ENCODE results near the gene ZP3.
"Not testable (repeated sequence)": the region's sequence is repeated elsewhere in the genome, so short reads cannot be mapped to it uniquely, and the experiment has no call there.

Gene ZP3

DNA sequence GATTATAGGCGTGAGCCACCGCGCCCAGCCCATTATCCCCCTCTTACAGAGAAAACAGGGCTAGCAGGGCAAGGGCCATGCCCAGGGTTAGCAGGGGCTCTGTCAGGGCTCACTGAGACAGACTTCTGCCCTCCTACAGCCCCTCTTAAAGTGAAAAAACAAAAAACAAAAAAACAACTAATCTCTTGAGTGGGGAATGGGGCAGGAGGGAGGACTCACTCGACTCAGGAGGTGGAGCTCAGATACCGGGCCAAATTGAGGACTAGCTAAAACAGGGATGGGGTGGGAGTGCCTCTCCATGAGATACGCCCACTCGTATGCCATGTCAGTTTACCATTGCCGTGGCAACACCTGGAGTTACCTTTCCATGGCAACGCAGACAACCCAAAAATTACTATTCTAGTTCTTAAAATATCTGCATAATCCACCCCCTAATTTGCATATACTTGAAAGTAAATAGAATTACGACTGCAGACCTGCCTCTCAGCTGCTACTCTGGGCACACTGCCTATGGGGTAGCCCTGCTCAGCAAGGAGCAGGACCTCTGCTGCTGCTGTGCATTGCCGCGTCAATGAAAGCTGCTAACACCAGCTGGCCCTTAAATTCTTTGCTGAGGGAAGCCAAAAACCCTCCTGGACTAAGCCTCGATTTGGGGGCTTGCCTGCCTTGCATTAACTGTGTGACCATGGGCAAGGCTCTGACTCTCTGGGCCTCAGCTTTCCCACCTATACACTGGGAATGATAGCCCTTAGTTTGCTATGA is 28.6 kb upstream of the ZP3 start:
- TF ChIP-seq POLR2A (IDR thresholded peaks at IDR 0.05; ENCODE audit: low read depth, low read length): no peak
- DNase-seq (ENCODE audit: insufficient read length, low spot score) (no peak), FAIRE-seq (no peak)

DNA sequence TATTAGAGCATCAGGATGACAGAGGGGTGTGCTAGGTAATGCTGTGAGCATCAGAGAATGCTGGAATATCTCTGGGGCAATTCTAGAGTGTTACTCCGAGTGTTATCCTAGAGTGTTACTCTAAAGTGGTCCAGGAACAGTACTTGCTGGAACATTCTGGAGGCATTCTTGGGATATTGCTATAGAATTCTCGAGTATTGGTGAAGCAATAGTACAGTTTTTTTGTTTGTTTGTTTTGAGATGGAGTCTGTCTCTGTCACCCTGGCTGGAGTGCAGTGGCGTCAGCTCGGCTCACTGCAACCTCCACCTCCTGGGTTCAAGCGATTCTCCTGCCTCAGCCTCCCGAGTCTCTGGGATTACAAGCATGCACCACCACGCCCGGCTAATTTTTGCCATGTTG is 27.9 kb upstream of the ZP3 start:
- FAIRE-seq: no peak

DNA sequence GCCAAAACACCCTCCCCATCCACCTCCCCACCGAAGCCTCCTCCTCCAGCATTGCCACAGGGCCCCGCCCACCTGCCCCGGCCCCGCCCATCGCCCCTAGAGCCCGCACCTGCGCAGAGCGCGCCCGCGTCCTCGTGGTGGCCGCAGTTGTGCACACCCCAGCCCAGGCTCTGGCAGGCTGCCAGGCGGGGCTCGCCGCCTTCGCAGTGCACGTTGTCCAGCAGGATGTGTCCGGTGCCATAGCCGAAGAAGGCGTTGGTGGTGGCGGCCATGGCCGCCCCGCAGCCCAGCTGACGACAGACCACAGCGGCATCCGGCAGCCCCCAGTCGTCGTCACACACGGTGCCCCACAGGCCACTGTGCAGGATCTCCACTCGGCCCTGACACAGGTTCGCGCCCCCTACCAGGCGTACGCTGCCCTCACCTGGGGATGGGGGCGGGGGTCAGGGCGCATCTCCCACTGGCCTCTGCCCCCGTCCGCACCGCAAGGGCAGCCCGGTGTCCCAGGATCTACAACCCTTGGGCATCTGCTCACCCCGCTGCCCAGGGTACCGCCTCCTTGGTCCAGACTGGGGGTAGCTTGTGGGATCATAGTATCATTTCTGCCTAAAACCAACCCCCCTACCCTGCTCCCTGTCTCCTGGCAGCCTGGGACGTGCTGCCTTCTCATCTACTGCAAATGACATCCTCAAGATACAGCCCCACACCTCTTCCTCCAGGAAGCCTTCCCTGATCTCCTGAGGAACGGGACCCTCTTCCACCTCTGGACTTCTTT is 27.2 kb upstream of the ZP3 start:
- DNase-seq (ENCODE audit: insufficient read length, low spot score): no peak
- FAIRE-seq: no peak
- no peak; the same call in 1 of the 2 replicates for TF ChIP-seq POLR2A (IDR thresholded peaks at IDR 0.05; ENCODE audit: low read depth, low read length)

More for the DNA sequence above, 27.9 kb upstream of the ZP3 start:
- TF ChIP-seq POLR2A (IDR thresholded peaks at IDR 0.05; ENCODE audit: low read depth, low read length): no peak
- DNase-seq (ENCODE audit: insufficient read length, low spot score): no peak

DNA sequence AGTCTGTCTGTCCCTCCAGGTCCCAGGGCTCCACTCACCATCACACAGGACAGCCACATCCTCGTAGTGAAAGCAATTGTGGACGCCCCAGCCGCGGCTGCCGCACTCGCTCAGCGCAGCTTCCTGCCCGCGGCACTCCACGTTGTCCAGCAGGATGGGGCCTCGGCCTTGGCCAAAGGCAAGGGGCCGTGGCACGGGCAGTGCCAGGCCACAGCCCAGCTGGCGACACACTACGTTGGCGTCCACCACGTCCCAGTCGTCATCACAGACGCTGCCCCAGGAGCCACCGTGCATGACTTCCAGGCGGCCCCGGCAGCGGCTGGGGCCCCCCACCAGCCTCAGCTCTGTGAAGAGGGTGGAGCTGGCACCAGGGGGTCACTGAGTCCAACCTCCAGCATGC is 24.5 kb upstream of the ZP3 start:
- no peak for FAIRE-seq
- DNase-seq (ENCODE audit: insufficient read length, low spot score): no peak
- TF ChIP-seq POLR2A (IDR thresholded peaks at IDR 0.05; ENCODE audit: low read depth, low read length): no peak

DNA sequence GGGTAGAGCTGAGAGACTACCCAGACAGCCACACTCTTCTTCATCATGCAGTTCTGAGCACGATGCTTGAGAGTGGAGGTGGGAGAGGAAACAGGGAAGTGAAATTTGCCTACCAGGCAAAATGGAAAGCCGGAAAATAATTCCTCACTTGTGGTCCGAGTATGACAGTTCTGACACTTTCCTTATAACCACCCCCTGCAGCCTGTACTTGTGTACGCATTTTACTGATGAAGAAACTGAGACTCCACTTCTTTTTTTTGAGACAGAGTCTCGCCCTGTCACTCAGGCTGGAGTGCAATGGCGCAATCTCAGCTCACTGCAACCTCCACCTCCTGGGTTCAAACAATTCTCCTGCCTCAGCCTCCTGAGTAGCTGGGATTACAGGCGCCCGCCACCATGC is 21.7 kb upstream of the ZP3 start:
- not testable (repeated sequence) for FAIRE-seq; DNase-seq (ENCODE audit: insufficient read length, low spot score)

DNA sequence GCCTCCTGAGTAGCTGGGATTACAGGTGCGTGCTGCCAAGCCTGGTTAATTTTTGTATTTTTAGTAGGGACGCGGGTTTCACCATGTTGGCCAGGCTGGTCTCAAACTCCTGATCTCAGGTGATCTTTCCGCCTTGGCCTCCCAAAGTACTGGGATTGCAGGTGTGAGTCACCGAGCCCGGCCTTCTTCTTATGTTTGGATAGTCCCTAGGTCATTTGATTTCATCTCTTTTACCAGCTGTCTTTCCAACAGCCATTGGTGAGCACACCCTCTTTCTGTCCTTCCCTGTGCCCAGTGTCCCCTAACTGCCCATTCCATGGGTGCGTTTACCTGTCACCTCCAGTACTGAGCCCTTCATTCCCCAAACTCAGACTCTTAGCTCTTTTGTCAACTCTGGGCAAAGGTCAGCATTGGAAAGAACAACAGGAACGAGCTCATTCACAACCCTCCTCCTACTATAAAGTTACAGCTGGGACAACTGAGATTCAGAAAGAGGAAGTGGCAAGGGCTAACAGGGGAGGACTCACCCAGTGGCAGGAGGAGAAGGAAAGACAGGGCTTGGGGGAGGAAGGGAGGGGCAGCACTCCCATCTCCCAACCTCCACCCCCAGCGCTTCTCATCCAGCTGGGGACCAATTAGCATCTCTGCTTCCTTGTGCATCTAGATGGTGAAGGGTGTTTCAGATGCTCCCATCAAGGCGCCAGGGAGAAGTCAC is 20.8 kb upstream of the ZP3 start:
- TF ChIP-seq POLR2A (IDR thresholded peaks at IDR 0.05; ENCODE audit: low read depth, low read length): no peak
- FAIRE-seq (no peak), DNase-seq (ENCODE audit: insufficient read length, low spot score) (no peak)

DNA sequence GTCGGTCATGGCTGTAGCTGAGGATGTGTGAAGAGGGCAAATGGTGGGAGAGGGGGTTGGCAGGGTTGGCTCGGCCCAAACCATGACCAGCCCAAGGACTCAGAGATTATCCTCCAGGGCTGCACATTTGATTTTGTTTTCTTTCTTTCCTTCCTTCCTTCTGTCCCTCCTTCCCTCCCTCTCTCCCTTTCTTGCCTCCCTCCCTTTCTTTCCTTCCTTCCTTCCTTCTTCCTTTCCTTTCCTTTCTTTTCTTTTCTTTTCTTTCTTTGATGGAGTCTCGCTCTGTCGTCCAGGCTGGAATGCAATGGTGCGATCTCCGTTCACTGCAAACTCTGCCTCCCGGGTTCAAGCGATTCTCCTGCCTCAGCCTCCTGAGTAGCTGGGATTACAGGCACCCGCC is 19.0 kb upstream of the ZP3 start:
- FAIRE-seq: no peak

DNA sequence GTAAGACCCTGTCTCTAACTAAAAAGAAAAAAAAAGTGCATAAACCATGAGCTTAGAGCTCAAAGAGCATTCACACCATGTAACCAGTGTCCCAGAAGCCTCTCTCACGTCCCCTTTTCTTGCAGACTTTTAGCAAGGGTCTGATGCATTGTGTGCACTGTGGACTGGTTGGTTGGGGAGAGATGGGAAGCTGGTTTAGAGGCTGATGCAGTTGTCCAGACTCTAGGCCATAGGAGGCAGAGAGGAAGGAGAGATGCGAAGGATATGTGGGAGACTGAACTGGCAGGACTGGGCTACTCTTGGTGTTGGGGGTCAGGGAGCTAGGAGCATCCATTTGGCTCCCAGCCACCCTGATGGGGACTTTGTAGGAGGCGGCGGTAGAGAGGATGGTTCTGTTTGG is 17.0 kb upstream of the ZP3 start:
- FAIRE-seq (no peak), DNase-seq (ENCODE audit: insufficient read length, low spot score) (no peak)
- TF ChIP-seq POLR2A (IDR thresholded peaks at IDR 0.05; ENCODE audit: low read depth, low read length): no peak

More for the DNA sequence above, 19.0 kb upstream of the ZP3 start:
- no peak for TF ChIP-seq POLR2A (IDR thresholded peaks at IDR 0.05; ENCODE audit: low read depth, low read length)
- DNase-seq (ENCODE audit: insufficient read length, low spot score): no peak

DNA sequence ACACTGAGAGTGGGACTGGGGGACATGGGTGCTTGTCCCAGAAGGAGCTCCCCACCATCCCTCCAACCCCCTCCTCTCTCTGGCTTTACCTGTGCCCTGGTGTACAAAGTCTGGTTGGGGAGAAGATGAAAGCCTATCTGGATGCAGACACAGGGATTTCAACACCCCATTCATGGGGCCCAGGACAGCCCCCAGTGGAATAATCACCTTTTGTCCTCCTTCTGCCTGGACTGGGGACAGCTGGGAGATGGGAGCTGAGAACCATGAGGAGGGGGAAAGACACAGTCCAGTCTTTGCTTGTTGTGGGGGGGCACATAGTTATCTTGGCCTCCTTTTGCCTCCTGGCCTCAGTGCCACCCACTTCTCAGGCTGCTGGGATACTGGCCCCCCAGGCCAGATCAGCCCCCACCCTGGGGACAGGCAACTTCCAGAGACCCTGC is 16.6 kb upstream of the ZP3 start:
- FAIRE-seq (no peak), DNase-seq (ENCODE audit: insufficient read length, low spot score) (no peak)
- no peak for TF ChIP-seq POLR2A (IDR thresholded peaks at IDR 0.05; ENCODE audit: low read depth, low read length)

DNA sequence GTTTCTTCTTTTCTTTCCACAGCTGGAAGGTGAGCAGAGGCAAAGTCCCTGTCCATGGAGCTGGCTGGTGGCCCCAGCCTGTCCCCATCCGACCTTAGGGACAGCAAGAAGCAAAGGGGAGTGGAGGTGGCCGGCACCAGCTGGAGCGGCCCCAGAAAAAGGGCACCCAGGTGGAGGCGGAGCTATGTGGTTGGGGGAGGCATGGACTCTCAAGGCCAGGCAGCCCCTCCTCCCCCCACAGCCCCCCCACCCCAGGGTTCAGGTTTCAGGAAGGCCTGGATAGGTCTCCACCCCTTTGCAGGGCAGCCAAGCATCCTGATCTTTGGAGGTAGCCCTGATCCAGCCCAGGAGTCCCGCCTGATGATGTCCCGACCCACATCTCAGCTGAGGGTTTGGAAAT is 15.2 kb upstream of the ZP3 start, which contains the start of gene SSC4D:
TSS of gene SSC4D (minus strand) at position 161 of the 400 bp plus-strand sequence. CDS start 5,258 bp downstream, outside the sequence.
- FAIRE-seq: no peak
- TF ChIP-seq POLR2A (IDR thresholded peaks at IDR 0.05; ENCODE audit: low read depth, low read length): no peak

DNA sequence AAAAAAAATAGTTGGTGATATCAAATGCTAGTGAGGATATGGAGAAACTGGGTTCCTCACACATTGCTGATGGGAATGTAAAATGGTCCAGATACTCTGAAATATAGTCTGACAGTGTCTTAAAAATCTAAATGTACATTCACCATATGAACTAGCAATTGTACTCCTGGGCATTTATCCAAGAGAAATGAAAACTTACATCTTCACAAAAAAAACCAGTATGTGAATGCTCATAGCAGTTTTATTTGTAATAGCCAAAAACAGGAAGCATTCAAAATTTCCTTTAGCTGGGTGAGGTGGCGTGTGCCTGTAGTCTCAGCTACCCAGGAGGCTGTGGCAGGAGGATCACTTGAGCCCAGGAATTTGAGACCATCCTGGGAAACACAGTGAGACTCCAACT is 13.1 kb upstream of the ZP3 start:
- FAIRE-seq (no peak), DNase-seq (ENCODE audit: insufficient read length, low spot score) (no peak)
- TF ChIP-seq POLR2A (IDR thresholded peaks at IDR 0.05; ENCODE audit: low read depth, low read length): no peak

More for the DNA sequence above, 15.2 kb upstream of the ZP3 start, which contains the start of gene SSC4D:
- DNase-seq (ENCODE audit: insufficient read length, low spot score): no peak

DNA sequence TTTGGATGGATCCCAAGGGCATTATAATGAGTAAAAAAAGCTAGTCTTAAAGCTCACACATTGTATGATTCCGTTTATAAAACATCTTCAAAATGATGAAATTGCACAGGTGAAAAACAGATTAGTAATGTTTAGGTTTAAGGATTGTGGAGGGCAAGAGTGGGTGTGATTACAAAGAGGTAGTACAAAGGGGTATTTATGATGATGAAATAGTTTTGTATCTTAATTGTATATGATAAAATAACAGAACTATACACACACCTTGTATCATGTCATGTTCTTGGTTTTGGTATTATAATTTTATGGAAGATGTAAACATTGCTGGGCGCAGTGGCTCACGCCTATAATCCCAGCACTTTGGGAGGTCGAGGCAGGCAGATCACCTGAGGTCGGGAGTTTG is 12.5 kb upstream of the ZP3 start:
- no peak for DNase-seq (ENCODE audit: insufficient read length, low spot score)
- no peak for FAIRE-seq

DNA sequence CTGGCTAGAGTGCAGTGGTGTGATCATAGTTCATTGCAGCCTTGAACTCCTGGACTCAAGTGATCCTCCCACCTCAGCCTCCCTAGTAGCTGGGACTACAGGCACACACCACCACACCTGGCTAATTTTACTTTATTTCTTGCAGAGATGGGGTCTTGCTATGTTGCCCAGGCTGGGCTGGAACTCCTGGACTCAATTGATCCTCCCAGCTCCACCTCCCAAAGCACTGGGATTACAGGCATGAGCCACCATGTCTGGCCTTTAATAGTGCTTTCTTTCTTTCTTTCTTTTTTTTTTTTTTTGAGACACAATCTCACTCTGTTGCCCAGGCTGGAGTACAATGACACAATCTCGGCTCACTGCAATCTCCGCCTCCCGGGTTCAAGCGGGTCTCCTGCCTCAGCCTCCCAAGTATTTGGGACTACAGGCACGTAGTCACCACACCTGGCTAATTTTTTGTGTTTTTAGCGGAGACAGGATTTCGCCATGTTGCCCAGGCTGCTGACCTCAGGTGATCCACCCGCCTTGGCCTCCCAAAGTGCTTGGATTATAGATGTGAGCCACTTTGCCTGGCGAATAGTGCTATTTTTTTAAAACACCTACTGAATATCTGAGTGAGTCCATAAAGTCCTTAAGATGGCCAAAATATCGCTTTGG is 7.0 kb upstream of the ZP3 start:
- not testable (repeated sequence) for DNase-seq (ENCODE audit: insufficient read length, low spot score); FAIRE-seq

More for the DNA sequence above, 12.5 kb upstream of the ZP3 start:
- no peak for TF ChIP-seq POLR2A (IDR thresholded peaks at IDR 0.05; ENCODE audit: low read depth, low read length)

DNA sequence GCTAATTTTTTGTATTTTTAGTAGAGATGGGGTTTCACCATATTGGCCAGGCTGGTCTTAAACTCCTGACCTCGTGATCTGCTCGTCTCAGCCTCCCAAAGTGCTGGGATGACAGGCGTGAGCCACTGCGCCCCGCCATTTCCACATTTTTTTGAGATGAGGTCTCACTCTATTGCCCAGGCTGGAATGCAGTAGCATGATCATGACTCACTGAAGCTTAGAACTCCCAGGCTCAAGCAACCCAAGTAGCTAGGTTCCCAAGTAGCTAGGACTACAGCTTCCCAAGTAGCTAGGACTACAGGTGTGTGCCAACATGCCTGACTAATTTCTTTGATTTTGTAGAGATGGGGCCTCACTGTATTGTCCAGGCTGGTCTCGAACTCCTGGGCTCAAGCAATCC is 3.7 kb upstream of the ZP3 start:
- peak; percentile 64 for FAIRE-seq
- DNase-seq (ENCODE audit: insufficient read length, low spot score): not testable (repeated sequence)
